ENCODE data around the gene GAPT.

GAPT gene

GRCh38 chr5:58456026-58456425 is 35.2 kb upstream of the GAPT start:
- in situ Hi-C loops (cut with HindIII; ENCODE audit: low sequenced_read_pairs), result no loop called here
- TF ChIP-seq, protein P1, sequence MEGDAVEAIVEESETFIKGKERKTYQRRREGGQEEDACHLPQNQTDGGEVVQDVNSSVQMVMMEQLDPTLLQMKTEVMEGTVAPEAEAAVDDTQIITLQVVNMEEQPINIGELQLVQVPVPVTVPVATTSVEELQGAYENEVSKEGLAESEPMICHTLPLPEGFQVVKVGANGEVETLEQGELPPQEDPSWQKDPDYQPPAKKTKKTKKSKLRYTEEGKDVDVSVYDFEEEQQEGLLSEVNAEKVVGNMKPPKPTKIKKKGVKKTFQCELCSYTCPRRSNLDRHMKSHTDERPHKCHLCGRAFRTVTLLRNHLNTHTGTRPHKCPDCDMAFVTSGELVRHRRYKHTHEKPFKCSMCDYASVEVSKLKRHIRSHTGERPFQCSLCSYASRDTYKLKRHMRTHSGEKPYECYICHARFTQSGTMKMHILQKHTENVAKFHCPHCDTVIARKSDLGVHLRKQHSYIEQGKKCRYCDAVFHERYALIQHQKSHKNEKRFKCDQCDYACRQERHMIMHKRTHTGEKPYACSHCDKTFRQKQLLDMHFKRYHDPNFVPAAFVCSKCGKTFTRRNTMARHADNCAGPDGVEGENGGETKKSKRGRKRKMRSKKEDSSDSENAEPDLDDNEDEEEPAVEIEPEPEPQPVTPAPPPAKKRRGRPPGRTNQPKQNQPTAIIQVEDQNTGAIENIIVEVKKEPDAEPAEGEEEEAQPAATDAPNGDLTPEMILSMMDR (IDR thresholded peaks at IDR 0.05; ENCODE audit: low read depth, low read length, missing control alignments), result no peak
- DNase-seq (ENCODE audit: low read depth), result no peak
- peak overlapping the region; percentile 69 for H3K4me3 ChIP-seq (ENCODE audit: low read depth, low read length)

DNA sequence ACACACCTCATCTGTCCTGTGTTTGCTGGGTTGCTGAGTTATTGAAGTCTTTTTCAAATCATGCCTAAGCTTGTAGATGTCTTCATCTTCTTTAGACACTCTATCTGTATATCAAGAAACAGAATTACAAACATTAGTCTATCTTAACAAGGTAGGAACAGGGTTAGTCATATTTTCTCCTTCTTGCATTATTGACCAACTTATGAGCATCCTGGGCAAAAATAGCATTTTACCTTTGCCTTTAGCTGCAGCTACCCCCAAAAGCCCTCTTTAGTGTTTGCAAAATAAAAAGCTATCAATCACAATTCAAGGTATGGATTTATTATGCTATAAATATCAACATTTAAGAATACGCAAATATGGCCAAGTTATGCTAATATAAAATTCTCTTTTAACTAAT is 34.7 kb upstream of the GAPT start:
- peak overlapping the region; percentile 69 for H3K4me3 ChIP-seq (ENCODE audit: low read depth, low read length)
- DNase-seq (ENCODE audit: low read depth), result no peak
- TF ChIP-seq, protein P1 (IDR thresholded peaks at IDR 0.05; ENCODE audit: low read depth, low read length, missing control alignments), result no peak
- in situ Hi-C loops (cut with HindIII; ENCODE audit: low sequenced_read_pairs), result no loop called here

DNA sequence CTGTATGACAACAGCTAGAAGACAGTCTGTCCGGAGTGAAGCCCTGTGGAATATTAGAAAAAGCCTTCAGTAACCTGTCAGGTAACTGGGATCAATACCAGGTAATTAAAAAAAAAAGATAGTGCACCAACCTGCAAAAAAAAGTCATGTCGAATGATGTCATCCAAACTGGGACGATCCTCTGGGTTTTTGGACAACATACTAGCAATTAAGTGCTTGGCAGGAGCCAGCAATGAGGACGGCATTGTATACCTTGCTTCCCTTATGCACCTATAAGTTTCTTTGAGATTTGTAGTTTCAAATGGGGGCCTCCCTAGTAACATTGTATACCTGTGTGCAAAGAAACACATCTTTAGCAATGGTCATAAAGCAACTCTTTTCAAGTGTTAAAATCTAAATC is 34.2 kb upstream of the GAPT start:
- in situ Hi-C loops (cut with HindIII; ENCODE audit: low sequenced_read_pairs), result no loop called here
- TF ChIP-seq, protein P1 (IDR thresholded peaks at IDR 0.05; ENCODE audit: low read depth, low read length, missing control alignments), result no peak
- H3K4me3 ChIP-seq (ENCODE audit: low read depth, low read length), result peak overlapping the region; percentile 69
- DNase-seq (ENCODE audit: low read depth), result no peak

GRCh38 chr5:58458141-58458742 is 33.0 kb upstream of the GAPT start:
- DNase-seq (ENCODE audit: low read depth), result no peak
- in situ Hi-C loops (cut with HindIII; ENCODE audit: low sequenced_read_pairs), result no loop called here
- H3K4me3 ChIP-seq (ENCODE audit: low read depth, low read length), result peak overlapping the region; percentile 69

DNA sequence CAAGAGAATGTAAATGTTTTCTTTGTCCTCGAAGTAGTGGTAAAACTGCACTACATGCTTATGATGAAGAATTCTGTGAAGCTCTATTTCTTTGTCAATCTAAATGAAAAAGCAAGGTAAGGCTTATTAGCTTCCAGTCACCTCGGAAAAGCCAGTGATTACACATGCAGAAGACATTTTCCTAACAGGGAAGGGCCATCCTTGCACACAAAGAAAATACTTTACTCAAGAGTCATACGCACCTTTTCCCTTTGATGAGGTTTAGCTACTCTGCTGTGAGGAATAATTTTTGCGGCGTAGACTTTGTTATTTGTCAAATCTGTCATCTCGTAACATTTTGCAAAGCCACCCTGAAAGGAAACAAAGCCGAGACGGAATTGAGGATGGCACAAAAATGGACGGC is 32.5 kb upstream of the GAPT start:
- in situ Hi-C loops (cut with HindIII; ENCODE audit: low sequenced_read_pairs), result no loop called here
- peak overlapping the region; percentile 69 for H3K4me3 ChIP-seq (ENCODE audit: low read depth, low read length)
- TF ChIP-seq, protein P1 (IDR thresholded peaks at IDR 0.05; ENCODE audit: low read depth, low read length, missing control alignments), result no peak
- no peak for DNase-seq (ENCODE audit: low read depth)

More at GRCh38 chr5:58458141-58458742, 33.0 kb upstream of the GAPT start:
- TF ChIP-seq, protein P1 (IDR thresholded peaks at IDR 0.05; ENCODE audit: low read depth, low read length, missing control alignments), result no peak

- TF ChIP-seq, protein P1 (IDR thresholded peaks at IDR 0.05; ENCODE audit: low read depth, low read length, missing control alignments), result no peak
- in situ Hi-C loops (cut with HindIII; ENCODE audit: low sequenced_read_pairs), result loop anchor here (5.0 to 10.0 kb wide), 3 partner anchors 685 to 1165 kb away; no protein-coding TSS in a partner anchor
- peak overlapping the region; percentile 69 for H3K4me3 ChIP-seq (ENCODE audit: low read depth, low read length)
- no peak for DNase-seq (ENCODE audit: low read depth)
Measured at GRCh38 chr5:58459146-58460001, 31.9 kb upstream of the GAPT start.

All from astrocyte of the cerebellum (primary cell).